ENCODE data around the gene SMCO3. TPM values are rescaled to one million over a fixed set of nuclear protein-coding genes. Genes with fewer than 3 reads are reported as not detected.

SMCO3 gene
- total RNA-seq: not detected

GRCh38 chr12:14814014-14814413, at the start of gene SMCO3:
TSS of gene SMCO3 (minus strand) at chr12:14814182. CDS start at chr12:14806680, 7,502 bp downstream.
- H3K27ac ChIP-seq: no peak within 1 kb of the TSS
- no peaks in the 10 kb centered on the region for H3K27me3 ChIP-seq
- no peak for DNase-seq
- H3K36me3 ChIP-seq: no peaks in the 10 kb centered on the region
- no peaks in the 10 kb centered on the region for H3K9me3 ChIP-seq
- no peak within 1 kb of the TSS for H3K4me3 ChIP-seq
- no peaks in the 10 kb centered on the region for H3K4me1 ChIP-seq
- TF ChIP-seq POLR2A (IDR thresholded peaks at IDR 0.05) (no peak), CTCF (IDR thresholded peaks at IDR 0.05) (no peak)

GRCh38 chr12:14860490-14860889, 46.5 kb upstream of the SMCO3 start:
- H3K4me3 ChIP-seq: no peak overlapping the region
- H3K27ac ChIP-seq: no peak overlapping the region
- no peaks in the 10 kb centered on the region for H3K36me3 ChIP-seq
- no peaks in the 10 kb centered on the region for H3K27me3 ChIP-seq
- no peak for TF ChIP-seq POLR2A (IDR thresholded peaks at IDR 0.05)
- TF ChIP-seq CTCF (IDR thresholded peaks at IDR 0.05): no peak
- H3K9me3 ChIP-seq: no peaks in the 10 kb centered on the region
- H3K4me1 ChIP-seq: no peaks in the 10 kb centered on the region
- DNase-seq: no peak

GRCh38 chr12:14858513-14858912, 44.5 kb upstream of the SMCO3 start:
- Histone ChIP-seq H3K36me3 (no peaks in the 10 kb centered on the region), H3K27me3 (no peaks in the 10 kb centered on the region), H3K4me1 (no peaks in the 10 kb centered on the region), H3K27ac (no peak overlapping the region), H3K4me3 (no peak overlapping the region), H3K9me3 (no peaks in the 10 kb centered on the region)
- no peak for DNase-seq
- TF ChIP-seq POLR2A (IDR thresholded peaks at IDR 0.05): no peak
- no peak for TF ChIP-seq CTCF (IDR thresholded peaks at IDR 0.05)

GRCh38 chr12:14854586-14855183, 40.7 kb upstream of the SMCO3 start:
- Histone ChIP-seq H3K4me1 (no peaks in the 10 kb centered on the region), H3K27ac (no peak overlapping the region), H3K9me3 (no peaks in the 10 kb centered on the region), H3K4me3 (no peak overlapping the region), H3K27me3 (no peaks in the 10 kb centered on the region), H3K36me3 (no peaks in the 10 kb centered on the region)
- no peak for DNase-seq
- TF ChIP-seq POLR2A (IDR thresholded peaks at IDR 0.05): no peak
- no peak for TF ChIP-seq CTCF (IDR thresholded peaks at IDR 0.05)

- no peak for TF ChIP-seq POLR2A (IDR thresholded peaks at IDR 0.05)
- no peaks in the 10 kb centered on the region for H3K4me1 ChIP-seq
- H3K36me3 ChIP-seq: no peaks in the 10 kb centered on the region
- H3K9me3 ChIP-seq: no peaks in the 10 kb centered on the region
- DNase-seq: no peak
- no peak overlapping the region for H3K4me3 ChIP-seq
- H3K27ac ChIP-seq: no peak overlapping the region
- H3K27me3 ChIP-seq: no peaks in the 10 kb centered on the region
These were observed 40.0 kb upstream of the SMCO3 start for GRCh38 chr12:14853961-14854360.

GRCh38 chr12:14852880-14853279, 38.9 kb upstream of the SMCO3 start:
- no peaks in the 10 kb centered on the region for H3K36me3 ChIP-seq
- no peaks in the 10 kb centered on the region for H3K4me1 ChIP-seq
- no peak for DNase-seq
- TF ChIP-seq POLR2A (IDR thresholded peaks at IDR 0.05): no peak
- TF ChIP-seq CTCF (IDR thresholded peaks at IDR 0.05): no peak
- no peaks in the 10 kb centered on the region for H3K9me3 ChIP-seq
- H3K27ac ChIP-seq: no peak overlapping the region
- no peak overlapping the region for H3K4me3 ChIP-seq
- no peaks in the 10 kb centered on the region for H3K27me3 ChIP-seq

Measured in Peyer's patch (tissue), 4 donors.